Dermis blood vessel endothelial cell (primary cell): ENCODE measurements around the gene HHIPL1. TPM values are rescaled to one million over a fixed set of nuclear protein-coding genes. Genes with fewer than 3 reads are reported as not detected.

Experiments used
- DNase-seq: peaks from one replicate; pipeline ENCODE4 v3.0.0; 2010
- total RNA-seq: library from RNA; depleted of rRNA; stranded (reverse); fragments of >200 nt; gene quantifications from 2 replicates; pipeline ENCODE4 v1.2.3, GENCODE V29; 2014

The HHIPL1 gene
- total RNA-seq, 1 donor from 2014 or later, result 1.7 TPM

GRCh38 chr14:99662846-99663245 is 17.9 kb downstream of the HHIPL1 start:
- no peak for DNase-seq

- no peak for DNase-seq
These were observed 18.6 kb downstream of the HHIPL1 start for GRCh38 chr14:99663386-99664057.

- no peak for DNase-seq
These were observed 19.4 kb downstream of the HHIPL1 start for GRCh38 chr14:99664058-99664936.

- DNase-seq, result no peak
These were observed 20.0 kb downstream of the HHIPL1 start for GRCh38 chr14:99664937-99665273.

- no peak for DNase-seq
These were observed 21.6 kb downstream of the HHIPL1 start for GRCh38 chr14:99666533-99666932.

GRCh38 chr14:99667045-99667444 is 22.1 kb downstream of the HHIPL1 start:
- no peak for DNase-seq

GRCh38 chr14:99667821-99668220 is 22.9 kb downstream of the HHIPL1 start:
- DNase-seq, result no peak

GRCh38 chr14:99668307-99669295 is 23.7 kb downstream of the HHIPL1 start:
- no peak for DNase-seq

GRCh38 chr14:99670361-99671234 is 25.7 kb downstream of the HHIPL1 start:
- no peak for DNase-seq

- DNase-seq, result no peak
These were observed 26.6 kb downstream of the HHIPL1 start for GRCh38 chr14:99671235-99672224.

GRCh38 chr14:99672506-99673304 is 27.8 kb downstream of the HHIPL1 start:
- DNase-seq, result no peak

GRCh38 chr14:99673305-99674063 is 28.6 kb downstream of the HHIPL1 start:
- no peak for DNase-seq

GRCh38 chr14:99674064-99674650 is 29.2 kb downstream of the HHIPL1 start:
- no peak for DNase-seq

- no peak for DNase-seq
These were observed 29.9 kb downstream of the HHIPL1 start for GRCh38 chr14:99674776-99675381.

GRCh38 chr14:99675382-99675835 is 30.5 kb downstream of the HHIPL1 start:
- DNase-seq, result no peak

GRCh38 chr14:99675951-99676350 is 31.0 kb downstream of the HHIPL1 start:
- no peak for DNase-seq

- DNase-seq, result no peak
These were observed 31.7 kb downstream of the HHIPL1 start for GRCh38 chr14:99676657-99677056.
